ENCODE measurements around the gene TCF7.
A peak's percentile ranks its signal among the peaks of the same experiment; 100 is the strongest.

TCF7 gene

DNA sequence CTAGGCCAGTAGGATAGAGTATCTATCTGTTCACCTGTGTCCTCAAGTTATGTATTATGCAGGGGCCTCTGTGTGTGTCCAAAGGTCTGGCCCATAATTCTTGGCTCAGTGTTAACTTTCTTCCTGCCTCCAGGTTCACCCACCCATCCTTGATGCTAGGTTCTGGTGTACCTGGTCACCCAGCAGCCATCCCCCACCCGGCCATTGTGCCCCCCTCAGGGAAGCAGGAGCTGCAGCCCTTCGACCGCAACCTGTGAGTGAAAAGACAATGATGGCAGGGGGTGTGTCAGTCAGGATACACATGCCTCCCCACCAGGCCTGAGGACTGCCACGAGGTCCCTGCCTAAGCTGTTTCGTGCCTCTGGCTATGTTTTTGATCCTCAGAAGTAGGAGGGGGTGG lies 27.6 kb downstream of the TCF7 start:
- H3K4me1 Mint-ChIP-seq, result peaks cover 42% of the 10 kb centered on the region
- H3K27ac Mint-ChIP-seq, result peak overlapping the region; percentile 71
- peaks cover 8% of the 10 kb centered on the region for H3K36me3 Mint-ChIP-seq (ENCODE audit: low read depth)
- no peaks in the 10 kb centered on the region for H3K9me3 Mint-ChIP-seq
- no peak for DNase-seq
- no peak overlapping the region for H3K4me3 Mint-ChIP-seq
- TF ChIP-seq, protein P1, sequence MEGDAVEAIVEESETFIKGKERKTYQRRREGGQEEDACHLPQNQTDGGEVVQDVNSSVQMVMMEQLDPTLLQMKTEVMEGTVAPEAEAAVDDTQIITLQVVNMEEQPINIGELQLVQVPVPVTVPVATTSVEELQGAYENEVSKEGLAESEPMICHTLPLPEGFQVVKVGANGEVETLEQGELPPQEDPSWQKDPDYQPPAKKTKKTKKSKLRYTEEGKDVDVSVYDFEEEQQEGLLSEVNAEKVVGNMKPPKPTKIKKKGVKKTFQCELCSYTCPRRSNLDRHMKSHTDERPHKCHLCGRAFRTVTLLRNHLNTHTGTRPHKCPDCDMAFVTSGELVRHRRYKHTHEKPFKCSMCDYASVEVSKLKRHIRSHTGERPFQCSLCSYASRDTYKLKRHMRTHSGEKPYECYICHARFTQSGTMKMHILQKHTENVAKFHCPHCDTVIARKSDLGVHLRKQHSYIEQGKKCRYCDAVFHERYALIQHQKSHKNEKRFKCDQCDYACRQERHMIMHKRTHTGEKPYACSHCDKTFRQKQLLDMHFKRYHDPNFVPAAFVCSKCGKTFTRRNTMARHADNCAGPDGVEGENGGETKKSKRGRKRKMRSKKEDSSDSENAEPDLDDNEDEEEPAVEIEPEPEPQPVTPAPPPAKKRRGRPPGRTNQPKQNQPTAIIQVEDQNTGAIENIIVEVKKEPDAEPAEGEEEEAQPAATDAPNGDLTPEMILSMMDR (IDR thresholded peaks at IDR 0.05), result no peak
- H3K27me3 Mint-ChIP-seq (ENCODE audit: low read depth, poor library complexity), result no peaks in the 10 kb centered on the region

DNA sequence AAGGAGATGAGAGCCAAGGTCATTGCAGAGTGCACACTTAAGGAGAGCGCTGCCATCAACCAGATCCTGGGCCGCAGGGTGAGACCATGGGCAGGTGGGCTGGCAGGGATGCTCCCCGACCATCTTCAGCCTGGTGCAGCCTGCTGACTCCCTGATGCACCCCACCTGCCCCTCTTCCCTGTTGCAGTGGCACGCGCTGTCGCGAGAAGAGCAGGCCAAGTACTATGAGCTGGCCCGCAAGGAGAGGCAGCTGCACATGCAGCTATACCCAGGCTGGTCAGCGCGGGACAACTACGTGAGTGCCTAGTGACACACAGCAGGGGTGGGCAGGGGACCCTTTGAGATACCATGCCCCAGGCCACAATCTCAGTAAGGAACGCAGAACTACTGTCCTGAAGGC lies 28.3 kb downstream of the TCF7 start:
- Mint-ChIP-seq H3K9me3 (no peaks in the 10 kb centered on the region), H3K27ac (no peak overlapping the region), H3K36me3 (ENCODE audit: low read depth) (peaks cover 8% of the 10 kb centered on the region), H3K4me3 (no peak overlapping the region), H3K27me3 (ENCODE audit: low read depth, poor library complexity) (peaks cover 6% of the 10 kb centered on the region), H3K4me1 (peaks cover 42% of the 10 kb centered on the region)
- no peak for DNase-seq
- TF ChIP-seq, protein P1 (IDR thresholded peaks at IDR 0.05), result no peak

DNA sequence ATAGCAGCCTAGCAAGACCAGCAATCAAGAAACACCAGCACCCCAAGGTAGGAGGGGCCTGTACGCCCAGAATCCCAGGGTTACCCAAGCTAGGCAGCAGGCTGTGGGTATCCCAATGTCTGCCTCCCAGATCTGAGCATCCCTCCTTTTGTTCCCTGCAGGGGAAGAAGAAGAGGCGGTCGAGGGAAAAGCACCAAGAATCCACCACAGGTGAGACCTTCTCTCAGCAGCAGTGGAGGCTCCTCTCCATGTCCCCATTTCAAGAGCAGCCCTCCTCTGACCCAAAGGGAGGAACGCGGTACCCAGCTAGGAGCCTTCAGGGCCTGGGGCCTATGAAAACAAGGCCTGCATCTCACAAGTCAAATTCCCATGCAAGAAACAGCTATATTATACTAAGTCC lies 28.9 kb downstream of the TCF7 start:
- no peak overlapping the region for H3K27ac Mint-ChIP-seq
- no peaks in the 10 kb centered on the region for H3K9me3 Mint-ChIP-seq
- peaks cover 8% of the 10 kb centered on the region for H3K36me3 Mint-ChIP-seq (ENCODE audit: low read depth)
- DNase-seq, result no peak
- H3K27me3 Mint-ChIP-seq (ENCODE audit: low read depth, poor library complexity), result peaks cover 6% of the 10 kb centered on the region
- TF ChIP-seq, protein P1 (IDR thresholded peaks at IDR 0.05), result no peak
- peaks cover 44% of the 10 kb centered on the region for H3K4me1 Mint-ChIP-seq
- H3K4me3 Mint-ChIP-seq, result no peak overlapping the region

DNA sequence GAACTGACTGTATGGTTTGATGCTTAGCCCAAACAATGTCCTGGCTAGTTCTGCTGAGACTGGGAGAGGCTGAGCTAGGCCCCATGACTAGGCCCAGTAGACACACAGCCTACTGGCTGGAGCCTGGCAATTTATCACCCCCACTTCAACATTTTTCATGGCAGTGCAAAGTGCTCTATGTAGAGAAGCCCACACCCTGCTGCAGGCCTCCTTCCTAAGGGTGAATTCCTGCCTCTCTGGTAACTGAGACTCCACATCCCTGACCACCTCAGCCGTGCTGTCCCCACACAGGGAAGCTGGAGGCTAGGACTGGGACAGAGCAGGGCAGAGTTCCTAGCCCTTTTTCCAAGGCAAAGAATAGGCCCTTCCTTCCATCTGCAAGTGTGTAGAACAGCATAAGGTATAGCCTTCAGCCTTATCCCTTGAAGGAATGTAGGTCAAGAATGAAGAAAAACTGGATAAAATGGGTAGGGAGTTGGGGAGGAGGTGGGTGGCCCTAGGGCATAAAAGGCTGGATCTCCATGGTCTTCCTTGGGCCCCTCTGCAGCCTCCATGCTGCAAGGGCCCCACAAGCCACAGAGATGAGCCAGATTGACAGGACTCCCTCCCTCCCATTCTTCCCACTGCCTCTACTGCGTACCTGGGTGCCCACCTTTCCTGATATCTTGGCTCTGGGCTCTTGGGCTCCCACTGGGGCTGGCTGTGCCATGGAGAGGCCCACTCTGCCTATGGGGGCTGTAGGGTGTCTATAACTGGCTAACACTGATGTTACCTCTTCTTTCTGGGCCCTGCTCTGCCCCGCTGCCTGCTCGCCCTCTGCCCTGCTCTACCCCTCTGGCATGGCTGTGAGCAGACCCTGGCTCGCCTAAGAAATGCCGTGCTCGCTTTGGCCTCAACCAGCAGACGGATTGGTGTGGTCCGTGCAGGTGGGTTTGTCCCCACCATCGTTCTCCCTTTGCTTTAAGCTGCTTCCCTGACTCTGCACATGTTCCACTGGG lies 29.8 kb downstream of the TCF7 start:
- Mint-ChIP-seq H3K27ac (peak overlapping the region; percentile 64), H3K36me3 (ENCODE audit: low read depth) (peaks cover 13% of the 10 kb centered on the region), H3K27me3 (ENCODE audit: low read depth, poor library complexity) (peaks cover 6% of the 10 kb centered on the region), H3K9me3 (no peaks in the 10 kb centered on the region), H3K4me3 (no peak overlapping the region), H3K4me1 (peaks cover 45% of the 10 kb centered on the region)
- TF ChIP-seq, protein P1 (IDR thresholded peaks at IDR 0.05), result no peak
- no peak for DNase-seq

DNA sequence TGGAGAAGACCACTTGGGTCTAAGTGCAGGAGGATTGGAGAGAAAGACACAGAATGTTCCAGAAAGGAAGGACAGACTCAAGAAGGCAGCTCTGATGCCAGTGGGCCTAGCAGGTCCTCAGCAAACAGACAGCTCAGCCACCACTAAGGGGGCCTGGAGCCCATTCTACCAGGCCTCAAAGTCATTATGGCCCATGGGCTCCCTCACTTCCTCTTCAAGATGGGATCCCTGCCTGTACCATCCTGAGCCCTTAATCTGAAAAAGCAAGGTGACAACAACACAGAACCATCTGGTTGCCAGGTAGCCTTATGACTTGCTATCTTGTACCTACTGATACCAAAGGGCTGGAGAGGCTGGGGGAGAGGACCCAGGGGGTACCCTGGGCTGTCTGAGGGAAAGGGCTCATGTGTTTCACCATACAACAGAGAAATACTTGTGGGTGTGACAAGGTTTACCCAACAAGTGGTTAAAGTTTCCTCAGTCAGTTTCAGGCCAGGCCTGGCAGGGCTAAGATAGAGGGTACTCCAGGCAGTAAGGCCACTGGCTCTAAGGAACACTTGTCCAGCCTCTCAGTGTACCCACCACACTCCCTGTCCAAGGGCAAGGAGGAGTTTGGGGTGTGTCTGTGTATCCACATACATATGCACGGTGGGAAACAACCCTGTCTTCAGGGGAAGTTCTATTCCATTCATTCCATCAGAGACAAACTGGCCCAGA lies 30.7 kb downstream of the TCF7 start:
- peaks cover 55% of the 10 kb centered on the region for H3K4me1 Mint-ChIP-seq
- TF ChIP-seq, protein P1 (IDR thresholded peaks at IDR 0.05), result no peak
- H3K27ac Mint-ChIP-seq, result peak overlapping the region; percentile 64
- no peak overlapping the region for H3K4me3 Mint-ChIP-seq
- no peak for DNase-seq
- H3K9me3 Mint-ChIP-seq, result no peaks in the 10 kb centered on the region
- H3K36me3 Mint-ChIP-seq (ENCODE audit: low read depth), result peaks cover 18% of the 10 kb centered on the region
- H3K27me3 Mint-ChIP-seq (ENCODE audit: low read depth, poor library complexity), result peaks cover 6% of the 10 kb centered on the region

Measured in nephron progenitor cell (in vitro differentiated cells).